Activated naive CD4-positive, alpha-beta T cell treated with anti-CD3 and anti-CD28 coated beads for 36 hours (primary cell): ENCODE results near the gene KCNK15. TPM values are rescaled to one million over a fixed set of nuclear protein-coding genes. Genes with fewer than 3 reads are reported as not detected.

Experiments
- CTCF ChIA-PET: fragments of 350-600 bp; sonication (Branson Sonifier 250); formaldehyde crosslinking; loops from one replicate; lab custom pipeline; 2021; ENCODE audit warnings: antibody characterized with exemption; lab: Charles Lee
- DNase-seq: peaks from one replicate; pipeline ENCODE4 v3.0.0-alpha.2; 2020
- H3K27ac Mint-ChIP-seq: one replicate; pipeline ENCODE4 v1.8.0; 2021; ENCODE audit warnings: mild to moderate bottlenecking, mixed read lengths
- H3K27me3 Mint-ChIP-seq: one replicate; pipeline ENCODE4 v1.8.0; 2021; ENCODE audit warnings: low read depth, mixed read lengths
- H3K36me3 Mint-ChIP-seq: one replicate; pipeline ENCODE4 v1.8.0; 2021; ENCODE audit warnings: low read depth, mixed read lengths
- H3K4me1 Mint-ChIP-seq: one replicate; pipeline ENCODE4 v1.8.0; 2021; ENCODE audit warnings: low read depth, mixed read lengths
- H3K4me3 Mint-ChIP-seq: one replicate; pipeline ENCODE4 v1.8.0; 2021; ENCODE audit warnings: mild to moderate bottlenecking, moderate library complexity, mixed read lengths
- H3K9me3 Mint-ChIP-seq: one replicate; pipeline ENCODE4 v1.8.0; 2021; ENCODE audit warnings: mixed read lengths
- intact Hi-C: fragments of 100-400 bp; cut with micrococcal nuclease; formaldehyde crosslinking; loops from one replicate; pipeline ENCODE4 v1.15.1; 2023
- total RNA-seq, 2 experiments: library from RNA; stranded (reverse); gene quantifications; one replicate each; pipeline ENCODE4 v1.2.3, GENCODE V29; 2021

The KCNK15 gene
- total RNA-seq, 2 experiments from 2014 or later: 0.96 to 1.0 TPM

- H3K4me1 Mint-ChIP-seq: peaks cover 17% of the 10 kb centered on the region
- no peak overlapping the region for H3K27ac Mint-ChIP-seq
- intact Hi-C loops: no loop called here
- no peaks in the 10 kb centered on the region for H3K36me3 Mint-ChIP-seq
- H3K4me3 Mint-ChIP-seq: no peak overlapping the region
- CTCF ChIA-PET: interaction anchor here (2.3 to 6.7 kb wide), 2 partner anchors 19 to 45 kb away, joined by 6 to 90 read pairs; no protein-coding TSS in a partner anchor
- H3K9me3 Mint-ChIP-seq: no peaks in the 10 kb centered on the region
- no peaks in the 10 kb centered on the region for H3K27me3 Mint-ChIP-seq
- no peak for DNase-seq
These were observed 16.7 kb upstream of the KCNK15 start for GRCh38 chr20:44728801-44729443.

GRCh38 chr20:44730441-44730840 lies 15.2 kb upstream of the KCNK15 start:
- intact Hi-C loops: loop anchor here (5.0 to 10.0 kb wide), 2 partner anchors 236 to 513 kb away; no protein-coding TSS in a partner anchor
- Mint-ChIP-seq H3K9me3 (no peaks in the 10 kb centered on the region), H3K4me1 (peaks cover 17% of the 10 kb centered on the region), H3K36me3 (no peaks in the 10 kb centered on the region), H3K27ac (no peak overlapping the region), H3K4me3 (no peak overlapping the region), H3K27me3 (no peaks in the 10 kb centered on the region)
- CTCF ChIA-PET: interaction anchor here (2.3 to 6.7 kb wide), 2 partner anchors 18 to 47 kb away, joined by 6 to 90 read pairs; no protein-coding TSS in a partner anchor
- no peak for DNase-seq

- CTCF ChIA-PET: interaction anchor here (0.7 to 6.7 kb wide), 5 partner anchors 16 to 516 kb away, joined by 3 to 90 read pairs (median 11); no protein-coding TSS in a partner anchor
- H3K27ac Mint-ChIP-seq: no peak overlapping the region
- no peaks in the 10 kb centered on the region for H3K27me3 Mint-ChIP-seq
- intact Hi-C loops: loop anchor here (2.0 to 10.0 kb wide), 3 partner anchors 121 to 514 kb away; no protein-coding TSS in a partner anchor
- peaks cover 23% of the 10 kb centered on the region for H3K4me1 Mint-ChIP-seq
- H3K9me3 Mint-ChIP-seq: no peaks in the 10 kb centered on the region
- H3K4me3 Mint-ChIP-seq: no peak overlapping the region
- DNase-seq: no peak
- H3K36me3 Mint-ChIP-seq: no peaks in the 10 kb centered on the region
These were observed 14.0 kb upstream of the KCNK15 start for GRCh38 chr20:44731657-44732056.

- Mint-ChIP-seq H3K27ac (peak overlapping the region; percentile 46), H3K9me3 (no peaks in the 10 kb centered on the region), H3K4me1 (peaks cover 26% of the 10 kb centered on the region), H3K4me3 (no peak overlapping the region), H3K27me3 (no peaks in the 10 kb centered on the region), H3K36me3 (no peaks in the 10 kb centered on the region)
- DNase-seq: no peak
- intact Hi-C loops: loop anchor here (2.0 to 10.0 kb wide), 3 partner anchors 122 to 515 kb away; no protein-coding TSS in a partner anchor
- CTCF ChIA-PET: interaction anchor here (0.7 to 6.7 kb wide), 11 partner anchors 15 to 517 kb away, joined by 3 to 90 read pairs (median 5); no protein-coding TSS in a partner anchor
These were observed 13.3 kb upstream of the KCNK15 start for GRCh38 chr20:44732327-44732726.

- Mint-ChIP-seq H3K27ac (no peak overlapping the region), H3K36me3 (no peaks in the 10 kb centered on the region), H3K9me3 (no peaks in the 10 kb centered on the region), H3K27me3 (no peaks in the 10 kb centered on the region), H3K4me1 (peaks cover 27% of the 10 kb centered on the region), H3K4me3 (no peak overlapping the region)
- DNase-seq: peak; percentile 82
- intact Hi-C loops: loop anchor here (1.0 to 10.0 kb wide), 6 partner anchors 48 to 516 kb away; no protein-coding TSS in a partner anchor
- CTCF ChIA-PET: interaction anchor here (0.6 to 6.7 kb wide), 13 partner anchors 8 to 422 kb away, joined by 3 to 90 read pairs (median 5); partner anchors contain the start of gene FITM2
These were observed 12.2 kb upstream of the KCNK15 start for GRCh38 chr20:44733341-44734069.

- CTCF ChIA-PET: interaction anchor here (6.7 kb wide), 1 partner anchor 51 kb away, joined by 90 read pairs; no protein-coding TSS in a partner anchor
- H3K27me3 Mint-ChIP-seq: no peaks in the 10 kb centered on the region
- H3K36me3 Mint-ChIP-seq: no peaks in the 10 kb centered on the region
- H3K9me3 Mint-ChIP-seq: no peaks in the 10 kb centered on the region
- no peak overlapping the region for H3K4me3 Mint-ChIP-seq
- H3K4me1 Mint-ChIP-seq: peaks cover 30% of the 10 kb centered on the region
- intact Hi-C loops: loop anchor here (5.0 to 10.0 kb wide), 2 partner anchors 240 to 518 kb away; no protein-coding TSS in a partner anchor
- no peak for DNase-seq
- H3K27ac Mint-ChIP-seq: no peak overlapping the region
These were observed 10.7 kb upstream of the KCNK15 start for GRCh38 chr20:44734938-44735337.

GRCh38 chr20:44735816-44736169 lies 9.9 kb upstream of the KCNK15 start:
- intact Hi-C loops: loop anchor here (10.0 kb wide), 1 partner anchor 241 kb away; no protein-coding TSS in a partner anchor
- no peaks in the 10 kb centered on the region for H3K27me3 Mint-ChIP-seq
- no peak for DNase-seq
- no peak overlapping the region for H3K27ac Mint-ChIP-seq
- H3K4me1 Mint-ChIP-seq: peaks cover 30% of the 10 kb centered on the region
- no peaks in the 10 kb centered on the region for H3K9me3 Mint-ChIP-seq
- CTCF ChIA-PET: interaction anchor here (6.7 kb wide), 1 partner anchor 52 kb away, joined by 90 read pairs; no protein-coding TSS in a partner anchor
- H3K4me3 Mint-ChIP-seq: peak overlapping the region; percentile 67
- no peaks in the 10 kb centered on the region for H3K36me3 Mint-ChIP-seq

- Mint-ChIP-seq H3K4me3 (peak overlapping the region; percentile 67), H3K4me1 (peaks cover 30% of the 10 kb centered on the region), H3K27ac (no peak overlapping the region), H3K9me3 (no peaks in the 10 kb centered on the region), H3K36me3 (no peaks in the 10 kb centered on the region), H3K27me3 (no peaks in the 10 kb centered on the region)
- intact Hi-C loops: loop anchor here (10.0 kb wide), 1 partner anchor 242 kb away; no protein-coding TSS in a partner anchor
- CTCF ChIA-PET: interaction anchor here (0.8 to 3.4 kb wide), 4 partner anchors 11 to 132 kb away, joined by 3 to 19 read pairs (median 3); no protein-coding TSS in a partner anchor
- peak; percentile 49 for DNase-seq
These were observed 9.3 kb upstream of the KCNK15 start for GRCh38 chr20:44736170-44737021.

GRCh38 chr20:44737116-44737515 lies 8.5 kb upstream of the KCNK15 start:
- peaks cover 27% of the 10 kb centered on the region for H3K4me1 Mint-ChIP-seq
- no peak overlapping the region for H3K4me3 Mint-ChIP-seq
- no peaks in the 10 kb centered on the region for H3K9me3 Mint-ChIP-seq
- intact Hi-C loops: loop anchor here (10.0 kb wide), 1 partner anchor 242 kb away; no protein-coding TSS in a partner anchor
- H3K27me3 Mint-ChIP-seq: no peaks in the 10 kb centered on the region
- no peak overlapping the region for H3K27ac Mint-ChIP-seq
- H3K36me3 Mint-ChIP-seq: no peaks in the 10 kb centered on the region
- CTCF ChIA-PET: interaction anchor here (0.5 to 3.4 kb wide), 5 partner anchors 10 to 178 kb away, joined by 3 to 19 read pairs (median 3); no protein-coding TSS in a partner anchor
- DNase-seq: no peak

GRCh38 chr20:44738813-44739477 lies 6.7 kb upstream of the KCNK15 start:
- peaks cover 13% of the 10 kb centered on the region for H3K4me1 Mint-ChIP-seq
- intact Hi-C loops: loop anchor here (10.0 kb wide), 1 partner anchor 244 kb away; no protein-coding TSS in a partner anchor
- H3K27me3 Mint-ChIP-seq: no peaks in the 10 kb centered on the region
- DNase-seq: peak; percentile 81
- peak overlapping the region; percentile 58 for H3K4me3 Mint-ChIP-seq
- H3K27ac Mint-ChIP-seq: no peak overlapping the region
- CTCF ChIA-PET: interaction anchor here (3.4 kb wide), 1 partner anchor 54 kb away, joined by 19 read pairs; no protein-coding TSS in a partner anchor
- H3K9me3 Mint-ChIP-seq: no peaks in the 10 kb centered on the region
- H3K36me3 Mint-ChIP-seq: no peaks in the 10 kb centered on the region

- no peak overlapping the region for H3K27ac Mint-ChIP-seq
- peaks cover 13% of the 10 kb centered on the region for H3K4me1 Mint-ChIP-seq
- H3K9me3 Mint-ChIP-seq: no peaks in the 10 kb centered on the region
- DNase-seq: no peak
- H3K36me3 Mint-ChIP-seq: no peaks in the 10 kb centered on the region
- no peaks in the 10 kb centered on the region for H3K27me3 Mint-ChIP-seq
- intact Hi-C loops: loop anchor here (10.0 kb wide), 1 partner anchor 245 kb away; no protein-coding TSS in a partner anchor
- CTCF ChIA-PET: no interaction called here
- H3K4me3 Mint-ChIP-seq: no peak overlapping the region
These were observed 5.7 kb upstream of the KCNK15 start for GRCh38 chr20:44739942-44740341.
